ENCODE results near the gene SLC6A2.
A peak's percentile ranks its signal among the peaks of the same experiment; 100 is the strongest.

The SLC6A2 gene

GRCh38 chr16:55703003-55704001, 47.5 kb downstream of the SLC6A2 start:
- no peak for TF ChIP-seq TAF1 (IDR thresholded peaks at IDR 0.05; ENCODE audit: low read depth)
- TF ChIP-seq EP300 (IDR thresholded peaks at IDR 0.05; ENCODE audit: borderline replicate concordance): no peak
- peak; percentile 42; the same call in 1 of the 2 replicates for TF ChIP-seq RAD21 (IDR thresholded peaks at IDR 0.05; ENCODE audit: low read depth)

- TF ChIP-seq TEAD4 (IDR thresholded peaks at IDR 0.05): no peak
- no peak for TF ChIP-seq ZBTB7A (IDR thresholded peaks at IDR 0.05; ENCODE audit: low read depth)
- no peak for TF ChIP-seq CREB1 (IDR thresholded peaks at IDR 0.05; ENCODE audit: low read depth)
- TF ChIP-seq CEBPB (IDR thresholded peaks at IDR 0.05): no peak
- TF ChIP-seq TAF1 (IDR thresholded peaks at IDR 0.05; ENCODE audit: low read depth): no peak
- no peak for TF ChIP-seq MAX (IDR thresholded peaks at IDR 0.05)
- no peak for TF ChIP-seq NFIC (IDR thresholded peaks at IDR 0.05)
- TF ChIP-seq EGR1 (IDR thresholded peaks at IDR 0.05): no peak
- no peak for TF ChIP-seq EP300 (IDR thresholded peaks at IDR 0.05; ENCODE audit: borderline replicate concordance)
These were observed 51.1 kb downstream of the SLC6A2 start for GRCh38 chr16:55706739-55707384.

- no peak for TF ChIP-seq TEAD4 (IDR thresholded peaks at IDR 0.05)
- no peak for TF ChIP-seq ZBTB7A (IDR thresholded peaks at IDR 0.05; ENCODE audit: low read depth)
- no peak for TF ChIP-seq YY1 (IDR thresholded peaks at IDR 0.05; ENCODE audit: low read depth)
- no peak for TF ChIP-seq RAD21 (IDR thresholded peaks at IDR 0.05; ENCODE audit: low read depth)
- TF ChIP-seq EP300 (IDR thresholded peaks at IDR 0.05; ENCODE audit: borderline replicate concordance): no peak
- no peak for TF ChIP-seq TCF12 (IDR thresholded peaks at IDR 0.05; ENCODE audit: low read depth)
- TF ChIP-seq CEBPB (IDR thresholded peaks at IDR 0.05): no peak
- no peak for TF ChIP-seq EGR1 (IDR thresholded peaks at IDR 0.05)
- no peak for TF ChIP-seq REST (IDR thresholded peaks at IDR 0.05; ENCODE audit: low read depth)
- no peak for TF ChIP-seq CREB1 (IDR thresholded peaks at IDR 0.05; ENCODE audit: low read depth)
- no peak for TF ChIP-seq MAX (IDR thresholded peaks at IDR 0.05)
- TF ChIP-seq USF1 (IDR thresholded peaks at IDR 0.05): no peak
- TF ChIP-seq NFIC (IDR thresholded peaks at IDR 0.05): no peak
- TF ChIP-seq FOXM1 (IDR thresholded peaks at IDR 0.05; ENCODE audit: borderline replicate concordance, low read depth): no peak
- no peak for TF ChIP-seq TAF1 (IDR thresholded peaks at IDR 0.05; ENCODE audit: low read depth)
These were observed 54.0 kb downstream of the SLC6A2 start for GRCh38 chr16:55709801-55710200.

GRCh38 chr16:55710466-55710865, 54.7 kb downstream of the SLC6A2 start:
- TF ChIP-seq ZBTB7A (IDR thresholded peaks at IDR 0.05; ENCODE audit: low read depth) (no peak), EP300 (IDR thresholded peaks at IDR 0.05; ENCODE audit: borderline replicate concordance) (no peak), CEBPB (IDR thresholded peaks at IDR 0.05) (no peak), REST (IDR thresholded peaks at IDR 0.05; ENCODE audit: low read depth) (peak; percentile 88), RAD21 (IDR thresholded peaks at IDR 0.05; ENCODE audit: low read depth) (no peak), TAF1 (IDR thresholded peaks at IDR 0.05; ENCODE audit: low read depth) (no peak)

- peak; percentile 54 for TF ChIP-seq RAD21 (IDR thresholded peaks at IDR 0.05; ENCODE audit: low read depth)
- no peak for TF ChIP-seq YY1 (IDR thresholded peaks at IDR 0.05; ENCODE audit: low read depth)
These were observed 56.4 kb downstream of the SLC6A2 start for GRCh38 chr16:55711959-55712876.
